NOMO-1 treated with DMSO at 0.1 percent for 48 hours (cell line): ENCODE results near the gene HPDL.
"Not testable (repeated sequence)": the region's sequence is repeated elsewhere in the genome, so short reads cannot be mapped to it uniquely, and the experiment has no call there.

Experiments
- DNase-seq: peaks from one replicate; lab custom pipeline; 2025; ENCODE audit not compliant: unreplicated experiment; lab: John Stamatoyannopoulos, UW

HPDL gene

GRCh38 chr1:45326627-45327623 is at the start of gene HPDL:
HPDL (plus strand) TSS chr1:45326895; CDS start chr1:45327149, 254 bp downstream.
- DNase-seq = peak; percentile 50

DNA sequence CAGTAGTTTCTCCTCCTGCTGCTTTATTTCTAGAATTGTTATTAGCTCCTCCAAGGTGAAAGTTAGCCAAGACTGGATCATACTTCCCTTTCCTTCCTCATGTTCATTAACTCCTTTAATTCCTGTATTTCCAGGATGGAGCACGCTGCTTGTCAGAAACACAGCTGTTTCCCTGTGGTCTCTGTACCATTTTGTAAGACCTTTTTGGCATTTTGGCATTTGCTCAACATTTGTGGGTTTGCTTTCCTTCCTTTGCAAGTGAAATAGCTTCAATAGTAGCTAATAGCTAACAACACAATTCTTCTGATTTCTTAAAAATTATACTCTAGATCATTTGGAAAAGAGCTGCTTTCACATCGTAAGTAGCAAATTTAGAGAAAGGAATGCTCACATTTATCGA is 44.3 kb upstream of the HPDL start:
- DNase-seq = no peak

DNA sequence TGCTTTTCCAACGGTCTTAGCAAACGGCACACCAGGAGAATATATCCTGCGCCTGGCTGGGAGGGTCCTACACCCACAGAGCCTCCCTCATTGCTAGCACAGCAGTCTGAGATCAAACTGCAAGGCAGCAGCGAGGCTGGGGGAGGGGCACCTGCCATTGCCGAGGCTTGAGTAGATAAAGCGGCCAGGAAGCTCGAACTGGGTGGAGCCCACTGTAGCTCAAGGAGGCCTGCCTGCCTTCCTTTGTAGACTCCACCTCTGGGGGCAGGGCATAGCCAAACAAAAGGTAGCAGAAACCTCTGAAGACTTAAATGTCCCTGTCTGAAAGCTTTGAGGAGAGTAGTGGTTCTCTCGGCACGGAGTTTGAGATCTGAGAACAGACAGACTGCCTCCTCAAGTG is 41.8 kb upstream of the HPDL start:
- not testable (repeated sequence) for DNase-seq

GRCh38 chr1:45286521-45286920 is 40.2 kb upstream of the HPDL start:
- not testable (repeated sequence) for DNase-seq

- not testable (repeated sequence) for DNase-seq
These were observed 35.7 kb upstream of the HPDL start for GRCh38 chr1:45291002-45291401.

- no peak for DNase-seq
These were observed 35.0 kb upstream of the HPDL start for GRCh38 chr1:45291716-45292115.

DNA sequence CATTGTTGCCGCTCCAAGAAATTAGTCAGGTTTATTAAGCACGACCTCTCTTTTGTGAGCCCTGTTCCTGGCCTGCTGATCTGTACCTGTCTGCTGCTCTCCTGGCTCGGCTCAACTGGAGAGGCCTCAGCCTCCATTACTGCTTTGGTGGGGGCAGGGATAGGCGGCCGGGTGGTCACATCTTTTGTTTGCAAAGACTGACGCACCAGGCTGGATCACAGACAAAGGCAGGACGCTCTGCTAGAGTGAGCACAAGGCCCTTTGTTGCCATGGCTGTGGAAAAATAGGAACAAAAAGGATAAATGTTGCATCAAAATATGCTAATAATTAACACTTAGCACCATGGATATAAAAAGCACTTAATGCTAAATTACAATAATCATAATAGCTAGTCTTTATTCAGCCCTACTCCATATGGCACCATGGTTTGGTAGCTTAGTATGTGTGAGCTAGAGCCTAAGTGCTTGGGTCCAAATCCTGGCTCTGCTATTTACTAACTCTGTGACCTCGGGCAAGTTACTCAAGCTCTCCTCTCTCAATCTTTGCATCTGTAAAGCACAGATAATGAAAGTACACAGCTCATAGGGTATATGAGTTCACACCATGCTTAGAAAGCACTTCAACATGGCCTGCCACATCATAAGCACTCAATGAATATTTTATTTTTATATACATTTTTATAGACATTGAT is 28.9 kb upstream of the HPDL start:
- no peak for DNase-seq

- DNase-seq = no peak
These were observed 27.4 kb upstream of the HPDL start for GRCh38 chr1:45299296-45299695.

DNA sequence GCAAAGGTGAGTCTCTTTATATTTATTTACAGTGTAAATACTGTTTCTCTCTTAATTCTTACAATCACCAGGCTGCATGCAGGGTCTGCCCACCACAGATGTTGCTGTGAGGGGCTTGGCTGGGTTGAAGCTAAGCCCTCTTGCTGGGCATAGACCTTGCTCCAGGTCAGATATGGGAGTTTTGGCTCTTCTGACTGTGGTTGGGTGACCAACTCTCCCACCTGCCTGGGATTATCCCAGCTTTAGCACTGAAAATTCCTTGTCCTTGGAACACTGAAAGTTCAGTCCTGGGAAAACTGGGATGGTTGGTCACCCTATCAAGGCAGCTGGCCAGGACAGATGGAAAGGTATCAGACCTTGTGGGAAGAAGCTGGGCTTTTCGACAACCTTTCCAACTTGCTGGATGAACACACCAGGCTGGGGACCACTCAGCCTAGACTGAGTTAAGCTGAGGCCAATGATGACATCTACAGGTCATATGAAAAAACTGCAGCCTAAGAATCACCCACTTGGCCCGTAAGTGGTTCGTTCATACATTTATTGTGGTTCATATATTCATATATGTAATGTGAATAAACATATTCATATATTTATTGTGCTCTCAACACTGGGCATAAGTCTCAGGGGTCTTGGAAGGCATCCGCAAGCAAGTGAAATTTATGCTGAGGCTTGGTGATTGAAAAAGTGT is 26.6 kb upstream of the HPDL start:
- peak; percentile 66 for DNase-seq

GRCh38 chr1:45300669-45300997 is 26.1 kb upstream of the HPDL start:
- DNase-seq = no peak

- no peak for DNase-seq
These were observed 24.1 kb upstream of the HPDL start for GRCh38 chr1:45302505-45303150.

DNA sequence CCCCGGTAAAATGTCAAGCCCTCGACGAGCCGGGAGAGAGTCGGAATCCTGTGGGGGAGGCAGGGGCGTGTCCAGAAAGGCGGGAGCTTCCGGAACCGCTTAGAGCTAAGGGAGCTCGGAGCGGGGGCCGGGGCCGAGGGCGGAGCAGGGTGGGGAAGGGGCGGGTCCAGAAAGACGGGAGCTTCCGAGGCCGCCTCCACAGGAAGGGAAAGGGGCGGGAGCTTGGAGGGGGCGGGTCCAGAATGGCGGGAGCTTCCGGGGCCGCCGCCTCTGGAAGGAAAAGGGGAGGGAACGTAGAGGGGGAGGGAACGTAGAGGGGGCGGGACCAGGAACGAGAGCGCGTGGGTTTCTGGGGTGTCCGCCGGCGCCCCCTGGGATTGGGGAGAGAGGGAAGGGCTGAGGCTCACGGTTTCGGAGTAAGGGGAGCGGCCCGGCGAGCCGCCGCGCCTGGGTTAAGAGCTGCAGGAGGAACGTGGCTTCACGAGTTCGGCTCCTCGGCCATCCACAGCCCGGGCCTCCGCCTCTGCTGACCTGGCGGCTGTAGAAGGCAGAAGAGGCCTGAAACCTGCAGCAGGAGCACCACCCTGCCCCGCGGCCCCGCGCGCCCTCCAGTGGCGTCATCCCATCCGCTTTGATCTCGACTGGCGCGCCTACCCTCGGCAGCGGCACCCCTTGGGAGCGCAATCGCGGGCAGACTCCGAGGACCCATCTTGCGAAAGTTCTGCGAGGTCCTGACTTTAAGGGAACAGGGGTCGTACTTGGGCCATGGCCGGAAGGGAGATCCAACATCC is 23.0 kb upstream of the HPDL start:
- peak; percentile 96 for DNase-seq

- no peak for DNase-seq
These were observed 22.2 kb upstream of the HPDL start for GRCh38 chr1:45304311-45305081.

DNA sequence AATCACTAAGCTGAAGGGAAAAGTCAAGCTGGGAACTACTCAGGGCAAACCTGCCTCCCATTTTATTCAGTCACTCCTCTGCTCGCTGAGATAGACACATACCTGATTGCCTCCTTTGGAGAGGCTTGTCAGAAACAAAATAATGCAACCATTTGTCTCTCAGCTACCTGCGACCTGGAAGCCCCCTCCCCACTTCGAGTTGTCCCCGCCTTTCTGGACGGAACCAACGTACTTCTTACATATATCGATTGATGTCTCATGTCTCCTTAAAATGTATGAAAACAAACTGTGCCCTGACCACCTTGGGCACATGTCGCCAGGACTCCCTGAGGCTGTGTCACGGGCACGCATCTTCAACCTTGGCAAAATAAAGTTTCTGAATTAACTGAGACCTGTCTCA is 21.5 kb upstream of the HPDL start:
- DNase-seq = no peak

DNA sequence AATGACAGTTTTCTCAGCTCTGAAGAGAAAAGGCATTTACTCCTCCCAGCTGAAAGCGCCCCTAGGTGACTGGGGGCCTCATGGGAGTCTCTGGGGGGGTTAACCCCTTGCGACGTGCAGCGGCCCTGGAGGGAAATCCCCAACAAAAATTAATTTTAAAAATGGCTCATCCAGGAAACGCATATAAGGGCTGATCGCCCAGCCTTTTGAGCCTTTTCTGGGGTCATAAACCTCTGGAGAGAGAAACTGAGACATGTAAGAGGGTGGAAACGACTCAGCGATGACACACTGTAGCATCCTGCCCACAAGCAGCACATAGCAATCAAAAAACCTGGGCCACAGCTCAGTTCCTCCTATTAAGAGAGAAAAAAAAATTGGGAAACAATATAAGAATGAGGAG is 20.4 kb upstream of the HPDL start:
- DNase-seq = peak; percentile 13

- DNase-seq = no peak
These were observed 19.8 kb upstream of the HPDL start for GRCh38 chr1:45306905-45307304.

- no peak for DNase-seq
These were observed 12.4 kb upstream of the HPDL start for GRCh38 chr1:45314266-45314665.

GRCh38 chr1:45317166-45317565 is 9.5 kb upstream of the HPDL start:
- no peak for DNase-seq

DNA sequence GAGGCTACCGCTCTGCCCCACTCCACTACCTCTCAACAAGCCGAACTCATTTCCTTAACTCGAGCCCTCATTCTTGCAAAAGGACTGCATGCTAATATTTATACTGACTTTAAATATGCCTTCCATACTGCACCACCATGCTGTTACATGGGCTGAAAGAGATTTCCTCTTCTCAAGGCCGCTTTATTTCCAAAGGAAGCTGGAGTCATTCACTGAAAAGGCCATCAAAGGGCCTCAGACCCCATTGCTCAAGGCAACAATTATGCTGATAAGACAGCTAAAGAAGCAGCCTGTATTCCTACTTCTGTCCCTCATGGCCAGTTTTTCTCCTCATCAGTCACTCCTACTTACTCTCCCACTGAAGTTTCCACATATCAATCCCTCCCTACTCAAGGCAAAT is 6.9 kb upstream of the HPDL start:
- DNase-seq = no peak

GRCh38 chr1:45321444-45321843 is 5.3 kb upstream of the HPDL start:
- no peak for DNase-seq
